Urinary bladder (tissue), 4 donors: ENCODE results near the gene BCAP31. TPM values are rescaled to one million over a fixed set of nuclear protein-coding genes. Genes with fewer than 3 reads are reported as not detected.
"Not testable (repeated sequence)": the region's sequence is repeated elsewhere in the genome, so short reads cannot be mapped to it uniquely, and the experiment has no call there.

Experiments
- DNase-seq: peaks from one replicate; pipeline ENCODE4 v3.0.0-alpha.2; 2015; ENCODE audit errors: extremely low spot score
- H3K27ac ChIP-seq: one replicate; pipeline ENCODE4 v1.5.1; 2013; ENCODE audit warnings: low read depth, mild to moderate bottlenecking, moderate library complexity
- H3K36me3 ChIP-seq: one replicate; pipeline ENCODE4 v1.6.1; 2013; ENCODE audit warnings: mild to moderate bottlenecking, moderate library complexity; ENCODE audit not compliant: insufficient read depth
- H3K4me1 ChIP-seq: one replicate; pipeline ENCODE4 v1.6.1; 2013; ENCODE audit warnings: mild to moderate bottlenecking, moderate library complexity; ENCODE audit not compliant: insufficient read depth
- H3K4me3 ChIP-seq: one replicate; pipeline ENCODE4 v1.5.1; 2013; ENCODE audit warnings: low read depth, low read length
- WGBS: extraction: QIAGEN DNeasy Blood & Tissue Kit; methylation state at CpG from one replicate; pipeline ENCODE4 v1.1.7; 2013; 5-methylcytosine and 5-hydroxymethylcytosine counted together
- polyA plus RNA-seq: library from polyadenylated mRNA; stranded (reverse); fragments of 200-250 nt; gene quantifications from one replicate; pipeline ENCODE4 v1.2.3, GENCODE V29; 2013
- total RNA-seq: library from RNA; depleted of rRNA; stranded (reverse); fragments of >200 nt; gene quantifications from one replicate; pipeline ENCODE4 v1.2.3, GENCODE V29; 2014
- donor health status: healthy with polysubstance abuse.
- donor health status: healthy.

BCAP31 gene
- total and polyA plus RNA-seq, 2 donors = 68.6 to 239 TPM

- H3K4me1 ChIP-seq, H3K36me3 ChIP-seq, H3K4me3 ChIP-seq, H3K27ac ChIP-seq, DNase-seq: not testable (repeated sequence)
- WGBS = 19% methylated on average over 12 of the region's 12 CpGs
These were observed 20.9 kb upstream of the BCAP31 start for GRCh38 chrX:153745067-153745433.

- H3K36me3 ChIP-seq = no peaks in the 10 kb centered on the region
- H3K27ac ChIP-seq = peak overlapping the region; percentile 23
- DNase-seq = no peak
- H3K4me1 ChIP-seq = no peaks in the 10 kb centered on the region
- 6% methylated on average over 38 of the region's 38 CpGs for WGBS
- no peak overlapping the region for H3K4me3 ChIP-seq
These were observed 20.3 kb upstream of the BCAP31 start for GRCh38 chrX:153744210-153745066.

DNA sequence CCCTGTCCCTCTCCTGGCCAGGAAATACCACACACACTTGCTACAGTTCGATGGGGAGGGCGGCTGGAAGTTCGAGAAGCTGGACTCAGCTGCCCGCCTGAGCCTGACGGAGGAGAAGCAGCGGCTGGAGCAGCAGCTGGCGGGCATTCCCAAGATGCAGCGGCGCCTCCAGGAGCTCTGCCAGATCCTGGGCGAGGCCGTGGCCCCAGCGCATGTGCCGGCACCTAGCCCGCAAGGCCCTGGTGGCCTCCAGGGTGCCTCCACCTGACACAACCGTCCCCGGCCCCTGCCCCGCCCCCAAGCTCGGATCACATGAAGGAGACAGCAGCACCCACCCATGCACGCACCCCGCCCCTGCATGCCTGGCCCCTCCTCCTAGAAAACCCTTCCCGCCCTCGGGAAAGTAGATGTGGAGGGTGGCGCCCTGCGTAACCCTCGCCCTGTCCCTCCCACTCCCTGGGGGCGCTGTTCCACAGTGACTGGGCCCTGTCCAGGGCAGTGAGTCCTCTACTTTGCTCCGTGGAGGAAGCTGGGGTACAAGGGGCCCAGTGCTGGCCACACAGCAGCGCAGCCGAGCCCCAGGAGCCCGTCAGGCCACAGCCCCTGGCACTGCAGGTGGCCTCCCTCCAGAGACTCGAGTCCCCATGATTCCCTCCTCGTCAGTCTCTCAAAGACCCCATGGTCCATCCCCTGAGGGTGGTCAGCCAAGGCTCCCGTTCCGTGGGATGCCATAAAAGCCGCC, 19.5 kb upstream of the BCAP31 start:
- not testable (repeated sequence) for DNase-seq, H3K4me3 ChIP-seq
- 18% methylated on average over 32 of the region's 35 CpGs for WGBS

DNA sequence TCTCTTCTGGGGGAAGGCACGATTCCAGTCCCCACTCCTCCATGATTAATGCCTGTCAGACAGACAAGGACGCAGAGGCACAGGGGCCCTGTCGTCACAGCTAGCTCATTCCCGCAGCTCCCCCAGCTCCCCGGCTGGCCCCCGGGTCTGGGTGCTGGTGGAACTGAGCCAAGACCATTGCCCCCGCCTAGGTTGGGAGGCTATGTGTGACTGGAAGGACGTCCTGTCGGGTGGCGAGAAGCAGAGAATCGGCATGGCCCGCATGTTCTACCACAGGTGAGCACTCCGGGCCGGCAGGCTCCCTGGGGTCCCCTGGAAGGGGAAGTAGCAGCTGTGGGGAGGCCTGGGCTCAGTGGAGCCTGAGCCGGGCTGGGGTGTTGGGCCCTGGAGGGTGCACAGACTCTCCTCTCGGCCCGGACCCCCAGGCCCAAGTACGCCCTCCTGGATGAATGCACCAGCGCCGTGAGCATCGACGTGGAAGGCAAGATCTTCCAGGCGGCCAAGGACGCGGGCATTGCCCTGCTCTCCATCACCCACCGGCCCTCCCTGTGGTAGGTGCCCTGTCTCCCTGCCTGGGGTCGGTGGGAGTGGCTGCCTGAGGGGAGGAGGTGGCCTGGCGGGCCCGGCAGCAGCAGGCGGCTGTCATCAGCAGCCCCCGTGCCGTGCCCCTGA, 18.7 kb upstream of the BCAP31 start:
- not testable (repeated sequence) for DNase-seq, H3K4me1 ChIP-seq, H3K36me3 ChIP-seq, H3K4me3 ChIP-seq, H3K27ac ChIP-seq
- WGBS = 49% methylated on average over 28 of the region's 32 CpGs

More for the DNA sequence above, 19.5 kb upstream of the BCAP31 start:
- peak overlapping the region; percentile 23 for H3K27ac ChIP-seq
- H3K4me1 ChIP-seq, H3K36me3 ChIP-seq: not testable (repeated sequence)

DNA sequence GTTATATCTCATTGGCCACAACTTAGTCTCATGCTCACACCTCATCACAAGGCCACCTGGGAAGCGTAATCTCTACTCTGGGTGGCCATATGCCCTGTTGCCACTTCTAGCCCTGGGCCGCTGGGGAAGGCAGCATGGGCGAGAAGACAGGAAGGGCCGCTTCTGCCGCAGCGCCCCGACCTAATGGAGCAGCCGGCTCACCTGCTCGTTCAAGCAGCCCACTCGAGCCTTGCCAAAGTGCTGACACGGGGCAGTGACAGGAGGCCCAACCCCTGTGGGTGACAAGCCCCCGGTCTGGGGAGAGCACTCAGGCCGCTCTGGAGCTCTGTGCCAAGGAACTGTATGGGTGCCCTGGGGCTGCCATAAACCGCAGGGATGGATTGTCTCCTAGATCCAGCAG, 17.9 kb upstream of the BCAP31 start:
- H3K27ac ChIP-seq, H3K36me3 ChIP-seq, DNase-seq, H3K4me3 ChIP-seq, H3K4me1 ChIP-seq: not testable (repeated sequence)
- 97% methylated on average over 14 of the region's 14 CpGs for WGBS

DNA sequence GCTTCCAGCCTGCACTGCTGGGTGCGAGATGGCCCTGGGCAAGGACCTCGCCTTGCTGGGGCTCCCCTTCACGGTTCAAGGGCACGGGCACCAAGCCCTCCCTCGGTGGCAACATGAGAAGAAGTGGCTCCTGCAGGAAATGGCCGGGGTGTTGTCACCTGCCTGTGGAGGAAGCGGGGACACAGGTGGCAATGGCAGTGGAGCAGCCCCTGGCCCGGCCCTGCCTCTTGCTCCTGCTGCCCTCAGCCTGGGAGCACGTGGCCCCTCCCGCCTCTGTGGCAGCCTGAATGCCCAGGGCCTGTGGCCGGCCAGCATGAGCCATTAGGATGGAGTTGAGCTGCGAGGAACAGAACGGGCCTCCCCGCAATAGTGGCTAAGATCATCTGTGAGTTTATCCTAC, 17.3 kb upstream of the BCAP31 start:
- no peak for DNase-seq
- no peaks in the 10 kb centered on the region for H3K36me3 ChIP-seq
- no peak overlapping the region for H3K4me3 ChIP-seq
- no peak overlapping the region for H3K27ac ChIP-seq
- 91% methylated on average over 14 of the region's 14 CpGs for WGBS
- H3K4me1 ChIP-seq = no peaks in the 10 kb centered on the region

DNA sequence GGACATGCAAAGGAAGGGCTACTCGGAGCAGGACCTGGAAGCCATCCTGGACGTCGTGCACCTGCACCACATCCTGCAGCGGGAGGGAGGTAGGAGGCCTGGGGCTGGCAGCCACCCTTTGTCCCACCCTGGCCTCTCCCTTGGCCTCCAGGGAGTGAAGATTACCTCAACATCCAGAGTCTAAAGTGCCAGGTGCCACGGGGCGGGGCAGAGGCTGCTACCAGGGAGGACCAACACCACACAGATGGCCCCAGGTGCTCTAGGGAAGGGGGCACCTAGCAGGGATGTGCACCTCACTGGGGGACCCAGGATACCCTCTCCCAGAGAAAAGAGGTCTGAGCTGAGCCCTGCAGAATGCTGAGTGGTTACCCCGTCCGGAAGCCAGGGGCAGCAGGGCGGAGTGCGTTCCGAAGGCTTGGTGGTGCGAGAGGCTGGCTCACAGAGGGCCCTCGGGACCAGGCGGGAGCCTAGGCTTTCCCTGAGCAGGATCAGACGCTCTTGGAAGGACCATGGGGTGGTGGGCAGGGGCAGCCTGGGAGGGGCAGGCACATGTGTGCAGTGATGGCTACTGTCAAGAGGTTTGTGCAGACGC, 16.5 kb upstream of the BCAP31 start:
- no peaks in the 10 kb centered on the region for H3K4me1 ChIP-seq
- no peak overlapping the region for H3K4me3 ChIP-seq
- 85% methylated on average over 15 of the region's 16 CpGs for WGBS
- DNase-seq = no peak
- no peaks in the 10 kb centered on the region for H3K36me3 ChIP-seq
- H3K27ac ChIP-seq = no peak overlapping the region

DNA sequence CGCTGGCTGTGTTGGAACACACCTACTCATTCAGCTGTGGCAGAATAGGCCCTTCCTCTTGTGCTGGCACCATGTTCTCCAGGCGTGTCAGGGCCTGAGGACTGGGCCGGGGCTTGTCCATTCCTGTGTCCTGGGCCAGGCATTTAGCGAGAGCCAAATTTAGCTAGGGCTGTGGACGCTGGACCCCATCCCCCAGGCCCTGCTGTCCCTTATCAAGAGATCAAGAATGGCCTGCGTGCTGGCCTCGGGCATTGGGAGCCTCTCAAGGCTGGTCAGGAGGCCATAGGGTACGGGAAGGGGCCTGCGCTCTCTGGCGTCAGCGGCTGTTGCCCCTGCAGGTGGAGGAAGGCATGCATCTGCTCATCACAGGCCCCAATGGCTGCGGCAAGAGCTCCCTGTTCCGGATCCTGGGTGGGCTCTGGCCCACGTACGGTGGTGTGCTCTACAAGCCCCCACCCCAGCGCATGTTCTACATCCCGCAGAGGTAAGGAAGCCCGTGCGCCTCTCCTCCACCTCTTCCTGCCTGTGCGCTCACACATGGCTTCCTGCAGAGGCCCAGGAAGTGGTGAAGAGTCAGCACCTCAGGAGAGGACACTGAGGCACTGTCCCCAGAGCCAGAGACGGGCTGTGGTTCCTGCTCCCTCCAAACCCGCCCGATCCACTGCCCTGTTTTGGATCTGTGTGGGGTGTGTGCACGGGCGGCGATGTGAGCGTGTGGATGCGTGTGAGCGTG, 15.7 kb upstream of the BCAP31 start:
- no peaks in the 10 kb centered on the region for H3K36me3 ChIP-seq
- H3K27ac ChIP-seq = no peak overlapping the region
- no peaks in the 10 kb centered on the region for H3K4me1 ChIP-seq
- DNase-seq = no peak
- WGBS = 81% methylated on average over 29 of the region's 29 CpGs
- H3K4me3 ChIP-seq = no peak overlapping the region

DNA sequence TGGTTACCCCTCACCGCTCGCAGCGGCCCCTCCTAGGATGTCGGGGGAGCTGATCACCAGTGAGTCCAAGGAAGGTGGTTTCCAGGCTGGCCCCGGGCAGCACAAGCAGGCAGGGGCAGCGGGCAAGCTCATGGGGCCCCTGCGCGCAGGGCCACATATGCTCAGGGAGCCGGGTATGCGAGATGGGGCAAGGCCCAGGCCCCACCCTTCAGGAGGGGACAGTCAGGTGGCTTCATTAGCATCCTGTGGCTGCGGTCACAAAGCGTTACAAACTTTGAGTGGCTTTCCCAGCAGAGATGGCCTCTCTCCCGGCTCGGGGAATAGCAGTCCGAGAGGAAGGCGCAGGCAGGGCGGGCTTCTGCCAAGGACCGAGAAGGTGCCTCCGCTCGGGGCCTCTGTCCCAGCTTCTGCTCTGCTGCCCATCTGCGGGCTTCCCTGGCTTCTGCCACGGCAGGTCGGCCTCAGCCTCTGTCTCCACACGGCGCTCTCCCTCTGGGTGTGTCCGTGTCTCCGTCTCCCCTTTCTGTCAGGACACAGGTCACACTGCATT, 13.9 kb upstream of the BCAP31 start:
- no peak overlapping the region for H3K4me3 ChIP-seq
- WGBS = 91% methylated on average over 26 of the region's 27 CpGs
- H3K27ac ChIP-seq = no peak overlapping the region
- no peaks in the 10 kb centered on the region for H3K4me1 ChIP-seq
- no peak for DNase-seq
- H3K36me3 ChIP-seq = no peaks in the 10 kb centered on the region

DNA sequence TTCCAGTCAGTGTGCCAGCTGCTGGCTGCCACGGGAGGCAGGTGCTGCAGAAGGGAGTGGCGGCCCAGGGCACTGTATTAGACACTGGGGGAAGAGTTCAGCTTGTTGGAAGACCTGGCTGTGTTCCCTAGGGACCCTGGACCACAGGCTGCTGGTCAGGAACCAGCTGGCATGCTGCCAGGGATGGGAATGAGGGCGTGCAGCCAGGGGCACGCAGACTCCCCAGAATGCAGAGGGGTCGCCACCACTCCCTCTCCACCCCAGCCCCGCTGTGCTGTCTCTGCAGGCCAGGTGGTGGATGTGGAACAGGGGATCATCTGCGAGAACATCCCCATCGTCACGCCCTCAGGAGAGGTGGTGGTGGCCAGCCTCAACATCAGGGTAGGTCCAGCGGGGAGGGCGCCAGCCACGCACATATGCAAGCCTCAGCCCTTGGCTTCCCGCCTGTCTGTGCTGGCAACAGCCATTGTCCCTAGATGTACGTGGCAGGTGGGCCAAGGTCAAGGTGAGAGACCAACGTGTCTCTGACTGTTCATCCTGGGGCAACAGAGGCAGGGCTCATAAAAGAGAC, 12.8 kb upstream of the BCAP31 start:
- DNase-seq = no peak
- WGBS = 78% methylated on average over 15 of the region's 15 CpGs

GRCh38 chrX:153736071-153736820, 12.1 kb upstream of the BCAP31 start:
- 85% methylated on average over 30 of the region's 30 CpGs for WGBS
- DNase-seq = no peak
- Histone ChIP-seq H3K27ac (no peak overlapping the region), H3K36me3 (no peaks in the 10 kb centered on the region), H3K4me1 (no peaks in the 10 kb centered on the region), H3K4me3 (no peak overlapping the region)

More for the DNA sequence above, 12.8 kb upstream of the BCAP31 start:
- Histone ChIP-seq H3K4me3 (no peak overlapping the region), H3K4me1 (no peaks in the 10 kb centered on the region), H3K36me3 (no peaks in the 10 kb centered on the region), H3K27ac (no peak overlapping the region)

- H3K36me3 ChIP-seq = no peaks in the 10 kb centered on the region
- H3K4me1 ChIP-seq = no peaks in the 10 kb centered on the region
- H3K4me3 ChIP-seq = no peak overlapping the region
- no peak for DNase-seq
- no peak overlapping the region for H3K27ac ChIP-seq
- 83% methylated on average over 9 of the region's 9 CpGs for WGBS
These were observed 11.1 kb upstream of the BCAP31 start for GRCh38 chrX:153735274-153735673.
